ENCODE results near the gene OSBPL10.
"Not testable (repeated sequence)": the region's sequence is repeated elsewhere in the genome, so short reads cannot be mapped to it uniquely, and the experiment has no call there.

The OSBPL10 gene

GRCh38 chr3:32000877-32001276, 19.8 kb upstream of the OSBPL10 start:
- TF ChIP-seq CTCF (IDR thresholded peaks at IDR 0.05): no peak
- DNase-seq (ENCODE audit: low spot score): no peak
- no peak overlapping the region for H3K27ac ChIP-seq
- no peak overlapping the region for H3K4me3 ChIP-seq

- TF ChIP-seq CTCF (IDR thresholded peaks at IDR 0.05): no peak
- no peak overlapping the region for H3K27ac ChIP-seq
- no peak for DNase-seq (ENCODE audit: low spot score)
- no peak overlapping the region for H3K4me3 ChIP-seq
Measured at GRCh38 chr3:31999907-32000439, 18.9 kb upstream of the OSBPL10 start.

GRCh38 chr3:31997500-31997899, 16.4 kb upstream of the OSBPL10 start:
- no peak overlapping the region for H3K27ac ChIP-seq
- TF ChIP-seq CTCF (IDR thresholded peaks at IDR 0.05): no peak
- no peak for DNase-seq (ENCODE audit: low spot score)
- H3K4me3 ChIP-seq: no peak overlapping the region

GRCh38 chr3:31996195-31996594, 15.1 kb upstream of the OSBPL10 start:
- H3K27ac ChIP-seq: no peak overlapping the region
- DNase-seq (ENCODE audit: low spot score): no peak
- TF ChIP-seq CTCF (IDR thresholded peaks at IDR 0.05): no peak
- H3K4me3 ChIP-seq: no peak overlapping the region

GRCh38 chr3:31995026-31995425, 14.0 kb upstream of the OSBPL10 start:
- not testable (repeated sequence) for H3K4me3 ChIP-seq; H3K27ac ChIP-seq; DNase-seq (ENCODE audit: low spot score)

GRCh38 chr3:31993843-31994242, 12.8 kb upstream of the OSBPL10 start:
- no peak for DNase-seq (ENCODE audit: low spot score)

DNA sequence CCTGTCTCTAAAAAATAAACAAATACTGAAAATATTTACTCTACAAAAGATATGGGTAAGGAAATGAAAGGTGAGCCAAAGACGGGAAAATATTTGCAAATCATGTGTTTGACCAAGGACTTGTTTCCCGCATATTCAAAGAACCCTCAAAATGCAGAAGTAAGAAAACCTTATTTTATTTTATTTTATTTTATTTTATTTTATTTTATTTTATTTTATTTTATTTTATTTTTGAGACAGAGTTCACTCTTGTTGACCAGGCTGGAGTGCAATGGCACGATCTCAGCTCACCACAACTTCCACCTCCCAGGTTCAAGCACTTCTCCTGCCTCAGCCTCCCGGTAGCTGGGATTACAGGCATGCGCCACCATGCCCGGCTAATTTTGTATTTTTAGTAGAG, 11.9 kb upstream of the OSBPL10 start:
- H3K27ac ChIP-seq; DNase-seq (ENCODE audit: low spot score); H3K4me3 ChIP-seq: not testable (repeated sequence)

More at GRCh38 chr3:31993843-31994242, 12.8 kb upstream of the OSBPL10 start:
- H3K27ac ChIP-seq: no peak overlapping the region
- H3K4me3 ChIP-seq: no peak overlapping the region
- no peak for TF ChIP-seq CTCF (IDR thresholded peaks at IDR 0.05)

DNA sequence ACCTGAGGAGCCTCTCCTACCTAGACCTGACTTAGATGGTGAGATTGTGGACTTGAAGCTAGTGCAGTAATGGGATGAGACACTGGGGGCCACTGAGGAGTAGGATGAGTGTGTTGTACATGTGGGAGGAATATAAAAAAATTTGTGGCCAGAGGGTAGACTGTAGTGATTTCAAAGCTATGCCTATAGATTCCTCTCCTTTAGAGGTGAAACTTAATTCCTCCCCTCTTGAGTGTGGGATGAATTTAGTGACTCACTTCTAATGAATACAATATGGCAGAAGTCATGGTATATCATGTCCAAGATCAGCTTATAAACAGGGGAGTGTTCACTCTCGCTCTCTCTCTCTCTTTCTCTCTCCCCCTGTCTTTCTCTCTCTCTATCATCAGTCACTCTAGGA, 7.2 kb upstream of the OSBPL10 start:
- DNase-seq (ENCODE audit: low spot score): no peak
- TF ChIP-seq CTCF (IDR thresholded peaks at IDR 0.05): no peak
- Histone ChIP-seq H3K27ac (no peak overlapping the region), H3K4me3 (no peak overlapping the region)
